Measurements from ENCODE around the gene PTPRM.

PTPRM gene

GRCh38 chr18:8208716-8209115 lies 641.6 kb downstream of the PTPRM start:
- DNase-seq = no peak

- peak; percentile 26 for DNase-seq
Measured at GRCh38 chr18:8212896-8213780, 646.0 kb downstream of the PTPRM start.

GRCh38 chr18:8215741-8216140 lies 648.6 kb downstream of the PTPRM start:
- no peak for DNase-seq

- no peak for DNase-seq
Measured at GRCh38 chr18:8217051-8217564, 650.0 kb downstream of the PTPRM start.

- DNase-seq = no peak
Measured at GRCh38 chr18:8218197-8218596, 651.1 kb downstream of the PTPRM start.

GRCh38 chr18:8221452-8221851 lies 654.3 kb downstream of the PTPRM start:
- peak; percentile 30 for DNase-seq

- DNase-seq = no peak
Measured at GRCh38 chr18:8224576-8224975, 657.5 kb downstream of the PTPRM start.

- DNase-seq = no peak
Measured at GRCh38 chr18:8229040-8229439, 661.9 kb downstream of the PTPRM start.

- DNase-seq = no peak
Measured at GRCh38 chr18:8229787-8230186, 662.7 kb downstream of the PTPRM start.

GRCh38 chr18:8231316-8231715 lies 664.2 kb downstream of the PTPRM start:
- DNase-seq = no peak

GRCh38 chr18:8232791-8233190 lies 665.7 kb downstream of the PTPRM start:
- no peak for DNase-seq

- no peak for DNase-seq
Measured at GRCh38 chr18:8235894-8236293, 668.8 kb downstream of the PTPRM start.

- no peak for DNase-seq
Measured at GRCh38 chr18:8238507-8238906, 671.4 kb downstream of the PTPRM start.

- DNase-seq = no peak
Measured at GRCh38 chr18:8241731-8242130, 674.6 kb downstream of the PTPRM start.

- no peak for DNase-seq
Measured at GRCh38 chr18:8242151-8242696, 675.1 kb downstream of the PTPRM start.

GRCh38 chr18:8247700-8248099 lies 680.6 kb downstream of the PTPRM start:
- DNase-seq = no peak

GRCh38 chr18:8248576-8248975 lies 681.5 kb downstream of the PTPRM start:
- no peak for DNase-seq

GRCh38 chr18:8249811-8250210 lies 682.7 kb downstream of the PTPRM start:
- DNase-seq = no peak

- DNase-seq = no peak
Measured at GRCh38 chr18:8252371-8252770, 685.3 kb downstream of the PTPRM start.

GRCh38 chr18:8253944-8254343 lies 686.8 kb downstream of the PTPRM start:
- DNase-seq = no peak

GRCh38 chr18:8254654-8255053 lies 687.5 kb downstream of the PTPRM start:
- DNase-seq = no peak

- no peak for DNase-seq
Measured at GRCh38 chr18:8257851-8258434, 690.8 kb downstream of the PTPRM start.

- DNase-seq = no peak
Measured at GRCh38 chr18:8260319-8260718, 693.2 kb downstream of the PTPRM start.

GRCh38 chr18:8260827-8261226 lies 693.7 kb downstream of the PTPRM start:
- DNase-seq = no peak

All from SHP77 treated with DMSO at 0.1 percent for 48 hours (cell line).